ENCODE measurements around the gene DGKH.

Gene DGKH

GRCh38 chr13:42260903-42261654 lies 212.6 kb downstream of the DGKH start:
- Histone ChIP-seq H3K4me3 (ENCODE audit: low read length) (no peak overlapping the region), H3K27me3 (ENCODE audit: control insufficient read depth, low read length) (no peaks in the 10 kb centered on the region), H4K20me1 (ENCODE audit: control insufficient read depth, insufficient read depth, low read depth, low read length) (no peaks in the 10 kb centered on the region), H3K36me3 (ENCODE audit: control insufficient read depth, low read length) (no peaks in the 10 kb centered on the region), H3K9me3 (ENCODE audit: control insufficient read depth, insufficient read depth, low read length) (no peaks in the 10 kb centered on the region), H3F3A (ENCODE audit: control insufficient read depth, insufficient read depth) (no peaks in the 10 kb centered on the region), H3K79me2 (ENCODE audit: control insufficient read depth, low read length) (no peaks in the 10 kb centered on the region), H3K4me1 (ENCODE audit: control insufficient read depth, low read length) (no peaks in the 10 kb centered on the region), H3K27ac (ENCODE audit: low read depth, low read length) (no peak overlapping the region), H3K4me2 (ENCODE audit: low read length) (no peak overlapping the region), H3K9me2 (replicated peaks; ENCODE audit: control insufficient read depth, low read length) (no peaks in the 10 kb centered on the region)
- TF ChIP-seq, protein P1, sequence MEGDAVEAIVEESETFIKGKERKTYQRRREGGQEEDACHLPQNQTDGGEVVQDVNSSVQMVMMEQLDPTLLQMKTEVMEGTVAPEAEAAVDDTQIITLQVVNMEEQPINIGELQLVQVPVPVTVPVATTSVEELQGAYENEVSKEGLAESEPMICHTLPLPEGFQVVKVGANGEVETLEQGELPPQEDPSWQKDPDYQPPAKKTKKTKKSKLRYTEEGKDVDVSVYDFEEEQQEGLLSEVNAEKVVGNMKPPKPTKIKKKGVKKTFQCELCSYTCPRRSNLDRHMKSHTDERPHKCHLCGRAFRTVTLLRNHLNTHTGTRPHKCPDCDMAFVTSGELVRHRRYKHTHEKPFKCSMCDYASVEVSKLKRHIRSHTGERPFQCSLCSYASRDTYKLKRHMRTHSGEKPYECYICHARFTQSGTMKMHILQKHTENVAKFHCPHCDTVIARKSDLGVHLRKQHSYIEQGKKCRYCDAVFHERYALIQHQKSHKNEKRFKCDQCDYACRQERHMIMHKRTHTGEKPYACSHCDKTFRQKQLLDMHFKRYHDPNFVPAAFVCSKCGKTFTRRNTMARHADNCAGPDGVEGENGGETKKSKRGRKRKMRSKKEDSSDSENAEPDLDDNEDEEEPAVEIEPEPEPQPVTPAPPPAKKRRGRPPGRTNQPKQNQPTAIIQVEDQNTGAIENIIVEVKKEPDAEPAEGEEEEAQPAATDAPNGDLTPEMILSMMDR (IDR thresholded peaks at IDR 0.05; ENCODE audit: low read depth, low read length, poor library complexity, severe bottlenecking): no peak
- no peak for TF ChIP-seq EZH2phosphoT487 (IDR thresholded peaks at IDR 0.05; ENCODE audit: borderline replicate concordance, low read length)

GRCh38 chr13:42266473-42266872 lies 218.0 kb downstream of the DGKH start:
- Histone ChIP-seq H3K9me2 (replicated peaks; ENCODE audit: control insufficient read depth, low read length) (no peaks in the 10 kb centered on the region), H3K9me3 (ENCODE audit: control insufficient read depth, insufficient read depth, low read length) (no peaks in the 10 kb centered on the region), H3K4me3 (ENCODE audit: low read length) (no peak overlapping the region), H3K36me3 (ENCODE audit: control insufficient read depth, low read length) (no peaks in the 10 kb centered on the region; the same call in 1 of the 2 replicates), H3K27me3 (ENCODE audit: control insufficient read depth, low read length) (no peaks in the 10 kb centered on the region), H3K27ac (ENCODE audit: low read depth, low read length) (no peak overlapping the region), H4K20me1 (ENCODE audit: control insufficient read depth, insufficient read depth, low read depth, low read length) (no peaks in the 10 kb centered on the region), H3K79me2 (ENCODE audit: control insufficient read depth, low read length) (no peaks in the 10 kb centered on the region), H3K4me2 (ENCODE audit: low read length) (no peak overlapping the region), H3K4me1 (ENCODE audit: control insufficient read depth, low read length) (peaks cover 14% of the 10 kb centered on the region), H3F3A (ENCODE audit: control insufficient read depth, insufficient read depth) (no peaks in the 10 kb centered on the region)
- TF ChIP-seq EZH2phosphoT487 (IDR thresholded peaks at IDR 0.05; ENCODE audit: borderline replicate concordance, low read length): no peak
- TF ChIP-seq, protein P1 (IDR thresholded peaks at IDR 0.05; ENCODE audit: low read depth, low read length, poor library complexity, severe bottlenecking): no peak

DNA sequence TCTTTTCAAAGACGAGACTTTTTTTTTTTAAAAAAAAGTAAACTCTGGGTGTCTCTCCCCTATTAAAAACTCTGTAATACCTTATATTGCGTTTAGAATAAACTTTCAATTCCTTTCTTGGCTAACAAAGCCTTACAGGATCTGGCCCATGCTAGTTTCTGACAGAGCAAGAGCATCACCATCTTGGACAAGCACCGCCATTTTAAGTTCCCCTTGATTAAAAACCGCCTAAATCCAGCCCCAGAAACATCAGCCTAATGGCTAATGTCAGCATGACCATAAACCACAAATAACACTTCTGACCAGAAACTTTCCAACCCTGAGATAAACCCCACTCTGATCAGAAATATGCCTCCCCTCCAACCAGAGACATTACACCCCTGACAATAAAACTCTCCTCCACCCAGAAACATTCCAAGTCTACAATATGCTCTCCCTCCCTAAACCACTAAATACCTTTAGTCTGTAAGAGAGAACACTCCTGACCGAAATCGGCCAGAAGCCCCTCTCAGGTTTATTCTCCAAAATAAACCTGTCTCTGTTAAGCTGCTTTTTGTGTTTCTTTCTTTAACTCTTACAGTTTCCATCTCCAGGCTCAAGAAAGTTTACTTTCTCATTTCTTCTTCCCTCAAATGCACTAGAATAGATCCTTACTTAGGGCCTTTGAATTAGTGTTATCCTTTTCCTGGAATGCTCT lies 221.9 kb downstream of the DGKH start:
- peaks cover 38% of the 10 kb centered on the region for H3K4me1 ChIP-seq (ENCODE audit: control insufficient read depth, low read length)
- H3K27ac ChIP-seq (ENCODE audit: low read depth, low read length): peak overlapping the region; percentile 62; the same call in 1 of the 2 replicates
- peak overlapping the region; percentile 79 for H3K4me2 ChIP-seq (ENCODE audit: low read length)
- H4K20me1 ChIP-seq (ENCODE audit: control insufficient read depth, insufficient read depth, low read depth, low read length): no peaks in the 10 kb centered on the region
- no peaks in the 10 kb centered on the region for H3K9me2 ChIP-seq (replicated peaks; ENCODE audit: control insufficient read depth, low read length)
- H3K4me3 ChIP-seq (ENCODE audit: low read length): peak overlapping the region; percentile 77
- no peaks in the 10 kb centered on the region for H3K27me3 ChIP-seq (ENCODE audit: control insufficient read depth, low read length)
- peaks cover 33% of the 10 kb centered on the region for H3K79me2 ChIP-seq (ENCODE audit: control insufficient read depth, low read length)
- TF ChIP-seq, protein P1 (IDR thresholded peaks at IDR 0.05; ENCODE audit: low read depth, low read length, poor library complexity, severe bottlenecking): no peak
- no peak for TF ChIP-seq EZH2phosphoT487 (IDR thresholded peaks at IDR 0.05; ENCODE audit: borderline replicate concordance, low read length)
- peaks cover 7% of the 10 kb centered on the region for H3K36me3 ChIP-seq (ENCODE audit: control insufficient read depth, low read length)
- H3K9me3 ChIP-seq (ENCODE audit: control insufficient read depth, insufficient read depth, low read length): no peaks in the 10 kb centered on the region
- H3F3A ChIP-seq (ENCODE audit: control insufficient read depth, insufficient read depth): no peaks in the 10 kb centered on the region
